ENCODE results near the gene MAST4. TPM values are rescaled to one million over a fixed set of nuclear protein-coding genes. Genes with fewer than 3 reads are reported as not detected.

MAST4 gene
- total RNA-seq, 1 donor from 2014 or later, result 17.2 TPM

DNA sequence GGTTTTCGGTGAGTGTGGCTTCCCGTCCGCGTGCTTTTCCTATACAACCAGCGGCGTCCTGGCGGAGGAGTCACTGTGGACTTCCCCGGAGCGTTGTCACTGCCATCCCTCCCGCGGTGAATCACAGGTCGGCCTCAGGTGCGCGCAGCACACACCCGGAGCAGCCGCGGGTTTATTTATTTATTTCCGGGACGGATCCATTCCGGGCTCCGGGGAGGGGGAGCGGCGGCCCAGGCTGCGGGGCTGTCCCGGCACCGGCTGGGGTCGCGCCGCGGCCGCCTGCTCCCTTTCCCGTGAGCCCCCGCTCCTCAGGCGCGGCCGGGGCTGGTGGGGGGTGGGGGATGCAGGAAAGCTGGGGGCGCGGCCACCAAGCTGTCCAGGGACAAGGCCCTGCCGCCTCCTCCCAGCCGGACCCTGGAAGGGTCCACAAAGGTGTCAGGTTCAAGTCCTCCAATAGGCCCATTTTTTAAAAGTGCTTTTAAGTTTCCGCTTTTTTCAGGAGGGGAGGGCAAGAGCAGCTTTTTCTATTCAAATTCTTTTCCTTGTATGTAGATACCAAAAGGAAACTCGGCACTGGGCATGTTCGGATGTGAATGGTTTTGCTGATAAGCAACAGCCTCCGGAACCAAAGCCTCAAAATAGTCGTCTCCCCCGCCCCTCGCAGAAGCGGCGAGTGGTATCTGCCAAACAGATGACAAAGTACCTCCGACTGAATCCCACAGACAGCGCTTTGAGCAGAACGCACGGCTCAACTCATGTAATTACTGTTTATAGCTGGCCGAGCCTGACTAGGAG is 407.9 kb downstream of the MAST4 start:
- peak; percentile 79 for ATAC-seq (ENCODE audit: low read depth)
- POLR2A ChIA-PET, result interaction anchor here (0.7 to 1.3 kb wide), 4 partner anchors 84 to 1901 kb away, joined by 3 to 6 read pairs (median 4); no protein-coding TSS in a partner anchor
- TF ChIP-seq, protein P1, sequence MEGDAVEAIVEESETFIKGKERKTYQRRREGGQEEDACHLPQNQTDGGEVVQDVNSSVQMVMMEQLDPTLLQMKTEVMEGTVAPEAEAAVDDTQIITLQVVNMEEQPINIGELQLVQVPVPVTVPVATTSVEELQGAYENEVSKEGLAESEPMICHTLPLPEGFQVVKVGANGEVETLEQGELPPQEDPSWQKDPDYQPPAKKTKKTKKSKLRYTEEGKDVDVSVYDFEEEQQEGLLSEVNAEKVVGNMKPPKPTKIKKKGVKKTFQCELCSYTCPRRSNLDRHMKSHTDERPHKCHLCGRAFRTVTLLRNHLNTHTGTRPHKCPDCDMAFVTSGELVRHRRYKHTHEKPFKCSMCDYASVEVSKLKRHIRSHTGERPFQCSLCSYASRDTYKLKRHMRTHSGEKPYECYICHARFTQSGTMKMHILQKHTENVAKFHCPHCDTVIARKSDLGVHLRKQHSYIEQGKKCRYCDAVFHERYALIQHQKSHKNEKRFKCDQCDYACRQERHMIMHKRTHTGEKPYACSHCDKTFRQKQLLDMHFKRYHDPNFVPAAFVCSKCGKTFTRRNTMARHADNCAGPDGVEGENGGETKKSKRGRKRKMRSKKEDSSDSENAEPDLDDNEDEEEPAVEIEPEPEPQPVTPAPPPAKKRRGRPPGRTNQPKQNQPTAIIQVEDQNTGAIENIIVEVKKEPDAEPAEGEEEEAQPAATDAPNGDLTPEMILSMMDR (IDR thresholded peaks at IDR 0.05), result no peak
- Mint-ChIP-seq H3K27ac (peak overlapping the region; percentile 72), H3K27me3 (no peaks in the 10 kb centered on the region), H3K4me1 (peaks cover 30% of the 10 kb centered on the region), H3K36me3 (ENCODE audit: low read depth) (no peaks in the 10 kb centered on the region), H3K4me3 (peak overlapping the region; percentile 87), H3K9me3 (no peaks in the 10 kb centered on the region)
- CTCF ChIA-PET, result interaction anchor here (0.8 kb wide), 1 partner anchor 17 kb away, joined by 3 read pairs; no protein-coding TSS in a partner anchor
- intact Hi-C loops (cut with micrococcal nuclease), result loop anchor here (1.0 to 10.0 kb wide), 7 partner anchors 16 to 1428 kb away; partner anchors contain the start of gene SREK1
- DNase-seq, result peak; percentile 66

DNA sequence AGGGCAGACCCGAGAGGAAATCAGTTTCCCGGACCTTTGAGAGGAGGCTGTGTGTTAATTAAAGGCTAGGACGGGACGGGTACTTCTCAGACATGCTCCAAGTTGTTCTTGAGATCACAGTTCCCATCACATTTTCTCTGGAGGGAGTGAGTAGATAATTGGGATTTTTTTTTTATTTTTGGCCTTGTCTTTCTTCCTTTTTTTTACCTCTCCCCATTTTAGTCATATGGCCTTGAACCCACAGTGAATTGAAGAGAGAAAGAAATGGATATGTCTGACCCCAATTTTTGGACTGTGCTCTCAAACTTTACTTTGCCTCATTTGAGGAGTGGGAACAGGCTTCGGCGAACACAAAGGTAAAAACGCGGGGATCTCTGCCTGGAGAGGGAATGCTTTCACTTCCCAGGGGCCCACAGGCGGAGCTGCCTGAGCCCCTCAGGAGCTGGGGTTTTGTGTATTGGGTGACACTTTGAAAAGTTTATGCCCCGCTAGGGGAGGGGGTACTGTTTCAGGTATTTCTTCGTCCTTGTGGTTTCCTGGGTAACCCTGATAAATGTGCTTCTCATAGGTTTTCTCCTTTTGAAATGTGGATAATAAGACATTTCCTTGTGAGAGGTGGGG is 408.6 kb downstream of the MAST4 start:
- H3K27ac Mint-ChIP-seq, result peak overlapping the region; percentile 68
- CTCF ChIA-PET, result interaction anchor here (0.8 kb wide), 1 partner anchor 18 kb away, joined by 3 read pairs; no protein-coding TSS in a partner anchor
- POLR2A ChIA-PET, result interaction anchor here (0.7 to 1.3 kb wide), 4 partner anchors 83 to 1902 kb away, joined by 3 to 6 read pairs (median 4); no protein-coding TSS in a partner anchor
- H3K36me3 Mint-ChIP-seq (ENCODE audit: low read depth), result no peaks in the 10 kb centered on the region
- H3K27me3 Mint-ChIP-seq, result peaks cover 3% of the 10 kb centered on the region
- peaks cover 30% of the 10 kb centered on the region for H3K4me1 Mint-ChIP-seq
- peak overlapping the region; percentile 87 for H3K4me3 Mint-ChIP-seq
- intact Hi-C loops (cut with micrococcal nuclease), result loop anchor here (1.0 to 10.0 kb wide), 7 partner anchors 17 to 1427 kb away; partner anchors contain the start of gene SREK1
- TF ChIP-seq, protein P1 (IDR thresholded peaks at IDR 0.05), result no peak
- ATAC-seq (ENCODE audit: low read depth) (no peak), DNase-seq (no peak)
- no peaks in the 10 kb centered on the region for H3K9me3 Mint-ChIP-seq

DNA sequence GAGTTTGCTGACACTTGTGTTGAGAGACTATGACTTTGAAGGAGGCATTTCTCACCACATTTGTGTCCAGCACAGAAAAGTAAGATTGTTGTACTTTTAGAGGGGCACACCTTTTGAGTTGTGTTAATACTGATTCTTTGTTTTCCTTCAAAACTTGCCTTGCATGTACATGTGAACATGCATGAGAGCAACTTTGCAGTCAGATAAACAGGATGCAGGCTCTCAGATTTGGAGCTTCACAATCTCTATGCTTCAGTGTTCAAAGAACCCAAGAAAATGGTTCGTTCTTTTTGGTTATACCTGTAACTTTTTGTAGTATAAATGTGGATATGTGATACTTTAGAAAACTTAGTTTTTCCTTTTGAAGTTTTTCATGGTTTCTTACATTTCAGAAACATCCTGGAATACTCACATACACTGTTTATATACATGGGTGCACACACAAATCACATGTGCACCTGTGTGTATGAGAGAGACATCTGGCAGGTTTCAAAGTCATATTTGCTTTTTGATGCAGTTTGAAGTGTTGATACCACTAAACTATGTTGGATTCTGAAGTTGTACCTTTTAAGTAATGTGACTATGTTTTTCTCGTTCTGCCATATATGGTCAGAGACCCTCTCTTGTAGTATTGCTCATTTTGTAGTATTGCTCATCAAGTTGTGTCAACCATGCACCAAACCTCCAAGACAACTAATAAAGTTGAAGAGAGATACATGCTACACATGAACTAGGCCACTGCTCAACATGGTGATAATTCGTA is 409.7 kb downstream of the MAST4 start:
- ChIA-PET POLR2A (interaction anchor here (1.3 kb wide), 1 partner anchor 82 kb away, joined by 3 read pairs; no protein-coding TSS in a partner anchor), CTCF (no interaction called here)
- Mint-ChIP-seq H3K4me3 (no peak overlapping the region), H3K4me1 (peaks cover 30% of the 10 kb centered on the region), H3K9me3 (no peaks in the 10 kb centered on the region), H3K36me3 (ENCODE audit: low read depth) (no peaks in the 10 kb centered on the region), H3K27ac (no peak overlapping the region), H3K27me3 (peaks cover 3% of the 10 kb centered on the region)
- DNase-seq (no peak), ATAC-seq (ENCODE audit: low read depth) (no peak)
- intact Hi-C loops (cut with micrococcal nuclease), result loop anchor here (2.0 to 10.0 kb wide), 2 partner anchors 201 to 1039 kb away; no protein-coding TSS in a partner anchor
- TF ChIP-seq, protein P1 (IDR thresholded peaks at IDR 0.05), result no peak

DNA sequence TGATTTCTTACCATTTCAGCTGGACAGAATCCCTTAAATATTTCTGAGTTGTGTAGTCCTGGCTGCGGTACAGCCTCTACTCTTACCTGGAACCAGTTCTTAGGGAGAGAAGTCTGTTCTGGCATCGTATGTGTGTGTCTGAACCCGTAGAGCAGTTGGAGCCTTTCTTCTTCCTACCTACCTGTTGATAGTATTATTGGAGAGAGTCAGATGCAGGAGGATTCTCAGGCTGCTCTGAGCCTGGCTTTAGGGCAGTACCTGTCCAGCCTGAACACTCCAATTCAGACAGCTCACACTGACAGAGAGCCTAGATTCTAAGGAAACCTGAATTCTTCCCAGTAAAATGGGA is 410.3 kb downstream of the MAST4 start:
- Mint-ChIP-seq H3K36me3 (ENCODE audit: low read depth) (no peaks in the 10 kb centered on the region), H3K4me1 (peaks cover 30% of the 10 kb centered on the region), H3K4me3 (no peak overlapping the region), H3K27me3 (peaks cover 3% of the 10 kb centered on the region), H3K27ac (no peak overlapping the region), H3K9me3 (no peaks in the 10 kb centered on the region)
- intact Hi-C loops (cut with micrococcal nuclease), result loop anchor here (10.0 kb wide), 1 partner anchor 1038 kb away; no protein-coding TSS in a partner anchor
- DNase-seq (no peak), ATAC-seq (ENCODE audit: low read depth) (no peak)
- POLR2A ChIA-PET, result no interaction called here
- CTCF ChIA-PET, result no interaction called here
- TF ChIP-seq, protein P1 (IDR thresholded peaks at IDR 0.05), result no peak

Data from activated B cell treated with CpG ODN at 0.5 μM for 24 hours (primary cell).